HEK293T (cell line): ENCODE results near the gene TUBB1.

ENCODE experiments used
- CTCF ChIA-PET: fragments of 350-600 bp; formaldehyde crosslinking; extraction: SDS; loops from one replicate; lab custom pipeline; 2021; ENCODE audit warnings: antibody characterized with exemption, inconsistent platforms; lab: Yijun Ruan, JAX
- POLR2A ChIA-PET: fragments of 350-600 bp; formaldehyde crosslinking; extraction: SDS; loops from one replicate; lab custom pipeline; 2020; ENCODE audit warnings: antibody characterized with exemption, inconsistent platforms; lab: Yijun Ruan, JAX
- DNase-seq: peaks from one replicate; pipeline ENCODE4 v3.0.0; 2012; ENCODE audit warnings: mixed read lengths; ENCODE audit errors: extremely low spot score
- ARNT ChIP-seq: fragments of 450-650 bp; IDR thresholded peaks from 2 replicates; pipeline ENCODE4 v1.6.1; 2017; ENCODE audit warnings: mild to moderate bottlenecking
- BHLHE40 ChIP-seq: fragments of 450-650 bp; IDR thresholded peaks from 2 replicates; pipeline ENCODE4 v1.6.1; 2016; ENCODE audit warnings: mild to moderate bottlenecking, moderate library complexity, borderline replicate concordance
- CTBP1 ChIP-seq: fragments of 450-650 bp; IDR thresholded peaks from 2 replicates; pipeline ENCODE4 v1.6.1; 2016; ENCODE audit warnings: borderline replicate concordance
- ELF4 ChIP-seq: fragments of 450-650 bp; IDR thresholded peaks from 2 replicates; pipeline ENCODE4 v1.6.1; 2017; ENCODE audit warnings: antibody characterized with exemption
- FOXA1 ChIP-seq: fragments of 450-650 bp; IDR thresholded peaks from 2 replicates; pipeline ENCODE4 v1.6.1; 2016; ENCODE audit warnings: mild to moderate bottlenecking
- FOXK2 ChIP-seq: fragments of 450-650 bp; IDR thresholded peaks from 2 replicates; pipeline ENCODE4 v1.6.1; 2016; ENCODE audit warnings: mild to moderate bottlenecking
- FOXM1 ChIP-seq: fragments of 450-650 bp; IDR thresholded peaks from 2 replicates; pipeline ENCODE4 v1.6.1; 2017; ENCODE audit warnings: mild to moderate bottlenecking, borderline replicate concordance
- HDGF ChIP-seq: fragments of 450-650 bp; IDR thresholded peaks from 2 replicates; pipeline ENCODE4 v1.6.1; 2017; ENCODE audit warnings: antibody characterized with exemption, borderline replicate concordance
- L3MBTL2 ChIP-seq: fragments of 450-650 bp; conservative IDR thresholded peaks from 2 replicates; pipeline ENCODE4 v1.6.1; 2016; ENCODE audit warnings: mild to moderate bottlenecking
- LEF1 ChIP-seq: fragments of 450-650 bp; IDR thresholded peaks from 2 replicates; pipeline ENCODE4 v1.6.1; 2017; ENCODE audit warnings: mild to moderate bottlenecking, borderline replicate concordance
- NFRKB ChIP-seq: fragments of 450-650 bp; IDR thresholded peaks from 2 replicates; pipeline ENCODE4 v1.6.1; 2016; ENCODE audit warnings: mild to moderate bottlenecking, moderate library complexity
- SP1 ChIP-seq: fragments of 450-650 bp; IDR thresholded peaks from 2 replicates; pipeline ENCODE4 v1.6.1; 2017
- SUZ12 ChIP-seq: fragments of 450-650 bp; IDR thresholded peaks from 2 replicates; pipeline ENCODE4 v1.6.1; 2016; ENCODE audit warnings: mild to moderate bottlenecking
- TARDBP ChIP-seq: fragments of 450-650 bp; IDR thresholded peaks from 2 replicates; pipeline ENCODE4 v1.6.1; 2016
- ZNF384 ChIP-seq: fragments of 450-650 bp; IDR thresholded peaks from 2 replicates; pipeline ENCODE4 v1.6.1; 2016
- TF ChIP-seq, protein P1 (sequence below): fragments of 450-650 bp; IDR thresholded peaks from 2 replicates; pipeline ENCODE4 v1.6.1; 2016

The TUBB1 gene

DNA sequence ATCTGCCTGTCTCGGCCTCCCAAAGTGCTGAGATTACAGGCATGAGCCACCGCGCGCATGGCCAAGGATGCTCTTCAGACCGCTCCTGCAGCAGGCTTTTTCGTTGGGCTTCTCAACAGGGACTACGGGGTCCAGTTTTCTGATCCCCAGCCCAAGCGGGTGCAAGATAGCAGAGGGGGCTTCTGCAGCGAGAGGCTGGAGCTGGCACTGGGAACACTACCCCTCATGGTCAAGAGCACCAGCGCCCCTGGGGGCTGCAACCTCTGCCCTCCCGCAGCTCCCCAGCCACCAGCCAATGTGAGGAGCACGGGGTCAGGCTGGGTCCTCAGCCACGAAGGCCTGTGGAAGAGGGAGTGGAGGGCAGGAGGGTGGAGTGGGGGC is 18.2 kb upstream of the TUBB1 start:
- CTCF ChIA-PET: no interaction called here
- DNase-seq: no peak
- POLR2A ChIA-PET: no interaction called here
- TF ChIP-seq HDGF (no peak), SP1 (no peak), FOXK2 (no peak), CTBP1 (no peak), BHLHE40 (no peak), TARDBP (no peak), ELF4 (no peak), FOXA1 (no peak), LEF1 (no peak), ARNT (no peak)

DNA sequence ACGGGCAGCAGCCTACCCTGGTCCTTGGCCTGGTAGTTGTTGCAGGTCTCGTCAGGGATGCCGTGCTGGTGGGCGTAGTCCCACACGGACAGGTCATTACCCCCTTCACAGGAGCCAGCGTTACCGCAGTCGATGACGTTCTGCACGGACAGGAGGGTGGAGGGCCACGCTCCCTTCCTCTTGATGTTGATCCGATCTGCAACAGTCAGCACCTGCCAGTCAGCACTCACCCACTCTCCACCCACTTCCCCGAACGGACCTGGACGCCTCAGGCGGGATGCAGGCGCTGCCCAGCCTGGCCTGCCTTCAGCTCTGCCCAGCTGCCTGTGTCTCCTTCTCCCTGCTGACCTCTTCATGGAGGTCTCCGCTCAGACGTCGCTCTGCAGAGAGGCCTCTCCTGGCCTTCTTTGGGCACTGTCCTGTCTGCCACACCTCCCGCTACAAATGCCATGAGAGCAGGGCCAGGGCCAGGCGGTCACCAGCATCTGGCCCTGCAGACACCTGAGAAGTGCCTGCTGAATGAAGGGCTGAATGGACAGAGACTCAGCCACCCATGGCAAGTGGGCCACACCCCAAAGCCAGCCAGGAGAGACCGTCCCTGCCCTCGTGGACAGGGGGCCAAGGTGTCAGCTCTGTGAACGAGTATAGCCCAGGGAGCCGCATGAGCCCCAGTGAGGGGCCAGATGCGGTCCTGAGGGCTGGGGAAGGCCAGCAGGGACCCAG is 17.6 kb upstream of the TUBB1 start:
- no peak for TF ChIP-seq ARNT
- TF ChIP-seq, protein P1, sequence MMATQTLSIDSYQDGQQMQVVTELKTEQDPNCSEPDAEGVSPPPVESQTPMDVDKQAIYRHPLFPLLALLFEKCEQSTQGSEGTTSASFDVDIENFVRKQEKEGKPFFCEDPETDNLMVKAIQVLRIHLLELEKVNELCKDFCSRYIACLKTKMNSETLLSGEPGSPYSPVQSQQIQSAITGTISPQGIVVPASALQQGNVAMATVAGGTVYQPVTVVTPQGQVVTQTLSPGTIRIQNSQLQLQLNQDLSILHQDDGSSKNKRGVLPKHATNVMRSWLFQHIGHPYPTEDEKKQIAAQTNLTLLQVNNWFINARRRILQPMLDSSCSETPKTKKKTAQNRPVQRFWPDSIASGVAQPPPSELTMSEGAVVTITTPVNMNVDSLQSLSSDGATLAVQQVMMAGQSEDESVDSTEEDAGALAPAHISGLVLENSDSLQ: no peak
- no peak for TF ChIP-seq HDGF
- no peak for TF ChIP-seq ZNF384
- no peak for TF ChIP-seq NFRKB
- no peak for TF ChIP-seq SUZ12
- TF ChIP-seq ELF4: no peak
- no peak for TF ChIP-seq TARDBP
- TF ChIP-seq FOXM1: no peak
- DNase-seq: no peak
- POLR2A ChIA-PET: no interaction called here
- CTCF ChIA-PET: no interaction called here

DNA sequence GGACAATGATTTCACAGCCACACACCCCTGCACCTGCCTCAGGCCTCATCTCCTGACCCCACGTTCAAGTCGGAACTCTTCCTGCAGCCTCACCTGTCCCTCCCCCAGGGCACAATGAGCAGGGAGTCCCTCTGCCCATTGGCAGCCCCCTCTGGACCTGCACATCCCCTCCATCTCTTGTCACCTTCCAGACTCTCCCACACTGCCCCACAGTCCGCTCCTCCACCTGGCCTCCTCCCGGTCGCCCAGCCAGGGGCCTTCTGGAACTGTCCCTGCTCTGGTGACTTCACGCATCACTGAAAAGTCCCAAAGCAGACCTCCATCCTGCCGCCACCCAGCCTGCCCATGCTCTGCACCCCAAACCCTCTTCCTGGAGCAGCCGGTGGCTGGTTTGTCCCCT is 16.8 kb upstream of the TUBB1 start:
- no peak for DNase-seq
- CTCF ChIA-PET: no interaction called here
- POLR2A ChIA-PET: no interaction called here
- TF ChIP-seq FOXK2: no peak
- no peak for TF ChIP-seq FOXA1
- TF ChIP-seq TARDBP: no peak
- no peak for TF ChIP-seq BHLHE40
- no peak for TF ChIP-seq ARNT
- TF ChIP-seq HDGF: no peak
- TF ChIP-seq LEF1: no peak
- TF ChIP-seq, protein P1: no peak
- no peak for TF ChIP-seq SP1
- no peak for TF ChIP-seq L3MBTL2
- no peak for TF ChIP-seq ZNF384
- no peak for TF ChIP-seq CTBP1
- no peak for TF ChIP-seq ELF4
- no peak for TF ChIP-seq NFRKB
- TF ChIP-seq FOXM1: no peak
- TF ChIP-seq SUZ12: no peak

DNA sequence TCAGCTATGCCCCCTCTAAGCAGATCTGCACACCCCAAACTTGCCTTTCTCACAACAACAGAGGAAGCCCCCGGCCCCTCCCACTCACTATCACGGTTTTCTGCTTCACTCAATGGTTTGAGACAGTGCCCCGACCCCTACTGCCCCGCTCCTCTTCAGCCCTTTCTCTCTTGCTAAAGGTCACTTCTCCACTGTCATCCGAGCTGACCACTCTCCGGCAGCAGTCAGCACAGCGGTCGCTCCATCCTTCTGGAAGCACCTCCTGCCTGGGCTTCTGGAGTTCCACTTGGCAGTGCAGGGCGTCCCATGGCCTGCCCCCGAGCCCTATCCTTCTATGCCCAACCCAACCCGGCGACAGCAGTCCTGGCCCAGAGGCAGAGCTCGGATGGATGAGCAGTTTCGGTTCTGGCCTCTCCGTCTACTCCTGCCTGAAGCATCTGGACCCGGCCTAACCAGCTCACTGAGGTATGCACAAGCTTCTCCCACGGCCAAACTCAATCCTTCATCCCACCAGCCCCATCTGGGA is 16.3 kb upstream of the TUBB1 start:
- no peak for TF ChIP-seq LEF1
- TF ChIP-seq SUZ12: no peak
- no peak for TF ChIP-seq TARDBP
- TF ChIP-seq FOXA1: no peak
- no peak for TF ChIP-seq ZNF384
- TF ChIP-seq SP1: no peak
- no peak for TF ChIP-seq ARNT
- DNase-seq: no peak
- ChIA-PET POLR2A (no interaction called here), CTCF (no interaction called here)

DNA sequence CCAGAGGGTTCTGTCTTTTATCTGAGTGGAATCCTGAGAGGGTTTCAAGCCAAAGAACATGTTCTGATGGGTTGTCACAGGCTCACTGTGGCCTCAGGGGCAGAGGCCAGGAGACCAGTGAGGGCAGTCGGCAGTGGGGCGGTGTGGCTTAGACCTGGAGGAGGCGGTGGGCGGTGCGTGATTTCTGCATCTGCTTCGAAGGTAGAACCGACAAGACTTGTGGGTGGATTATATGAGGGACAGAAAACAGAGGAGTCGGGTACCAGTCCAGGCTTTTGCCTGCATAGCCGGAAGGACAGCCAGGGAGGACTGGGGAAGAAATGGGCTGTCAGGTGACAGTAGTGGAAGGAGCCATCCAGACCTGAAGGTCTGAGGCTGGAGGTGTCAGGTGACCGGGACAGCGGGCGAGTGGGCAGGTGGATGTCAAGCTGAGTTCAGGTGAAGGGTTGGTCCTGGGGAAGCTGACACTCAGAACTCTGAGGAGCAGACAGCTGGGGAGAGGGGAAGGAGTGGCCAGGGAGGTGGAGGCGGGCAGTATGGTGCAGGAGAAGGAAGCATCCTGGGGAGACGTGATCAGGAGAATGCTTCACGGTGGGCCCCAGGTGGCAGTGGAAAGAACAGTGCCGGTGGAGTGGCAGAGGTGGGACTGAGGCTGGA is 15.3 kb upstream of the TUBB1 start:
- TF ChIP-seq, protein P1: no peak
- TF ChIP-seq SUZ12: no peak
- no peak for TF ChIP-seq LEF1
- TF ChIP-seq CTBP1: no peak
- no peak for TF ChIP-seq FOXA1
- no peak for TF ChIP-seq NFRKB
- TF ChIP-seq ELF4: no peak
- TF ChIP-seq BHLHE40: no peak
- no peak for TF ChIP-seq HDGF
- TF ChIP-seq SP1: no peak
- TF ChIP-seq ARNT: no peak
- no peak for TF ChIP-seq TARDBP
- no peak for TF ChIP-seq FOXK2
- TF ChIP-seq FOXM1: no peak
- TF ChIP-seq ZNF384: no peak
- ChIA-PET POLR2A (no interaction called here), CTCF (no interaction called here)
- DNase-seq: no peak

DNA sequence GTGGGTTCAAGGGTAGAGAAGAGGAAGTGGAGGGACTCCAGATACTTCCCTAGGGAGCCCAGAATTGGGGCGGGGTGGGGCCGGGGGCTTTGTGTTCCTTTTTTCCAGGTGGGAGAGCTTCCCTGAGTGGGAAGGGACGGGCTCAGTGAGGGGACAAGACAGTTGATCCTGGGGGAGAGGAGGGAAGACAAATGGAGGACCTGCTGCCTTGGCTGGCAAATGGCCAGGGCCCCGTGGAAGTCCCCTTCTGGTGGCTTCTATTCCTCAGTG is 14.8 kb upstream of the TUBB1 start:
- no peak for DNase-seq
- CTCF ChIA-PET: no interaction called here
- TF ChIP-seq, protein P1: no peak
- no peak for TF ChIP-seq HDGF
- no peak for TF ChIP-seq BHLHE40
- TF ChIP-seq SUZ12: no peak
- TF ChIP-seq ZNF384: no peak
- TF ChIP-seq L3MBTL2: no peak
- no peak for TF ChIP-seq ELF4
- no peak for TF ChIP-seq CTBP1
- no peak for TF ChIP-seq TARDBP
- no peak for TF ChIP-seq FOXM1
- no peak for TF ChIP-seq NFRKB
- TF ChIP-seq SP1: no peak
- no peak for TF ChIP-seq FOXK2
- TF ChIP-seq FOXA1: no peak
- POLR2A ChIA-PET: no interaction called here
